SK-N-SH (cell line): Measurements from ENCODE around the gene DHRS4. TPM values are rescaled to one million over a fixed set of nuclear protein-coding genes. Genes with fewer than 3 reads are reported as not detected.

Experiments used
- CTCF ChIA-PET: fragments of 300-600, 350-600 bp; formaldehyde crosslinking; extraction: SDS; loops from one replicate; lab custom pipeline; 2021; lab: Yijun Ruan, JAX
- POLR2A ChIA-PET: fragments of 350-600 bp; sonication (Branson Sonifier 250); formaldehyde crosslinking; extraction: SDS; loops from one replicate; lab custom pipeline; 2020; ENCODE audit warnings: antibody characterized with exemption, inconsistent platforms; lab: Yijun Ruan, JAX
- DNase-seq: peaks from one replicate; pipeline ENCODE4 v3.0.0; 2012
- H2AFZ ChIP-seq: fragments of 200-600 bp; sonication (generic); 2 replicates; pipeline ENCODE4 v1.8.1; 2016; ENCODE audit warnings: antibody characterized with exemption, mild to moderate bottlenecking, low read depth
- H3F3A ChIP-seq: fragments of 200-600 bp; sonication (generic); replicated peaks from 2 replicates; pipeline ENCODE3; 2016; ENCODE audit warnings: antibody characterized with exemption, mild to moderate bottlenecking; ENCODE audit not compliant: insufficient read depth
- H3K27ac ChIP-seq, 2 experiments: fragments of 200-500 bp in 1 of 2; fragments of 200-600 bp in 1 of 2; sonication (Bioruptor generic) in 1 of 2; sonication (generic), shearing (Covaris generic) in 1 of 2; 2 replicates each; pipeline versions ENCODE4 v1.5.1 to v1.6.1; 2014 to 2016; ENCODE audit warnings: low read depth in 2 of 2, inconsistent platforms in 1 of 2, low read length in 1 of 2, mild to moderate bottlenecking in 1 of 2, mixed read lengths in 1 of 2
- H3K27me3 ChIP-seq: fragments of 200-600 bp; sonication (generic), shearing (Covaris generic); 2 replicates; pipeline ENCODE4 v1.6.1; 2016; ENCODE audit warnings: mixed run types; ENCODE audit not compliant: insufficient read depth
- H3K36me3 ChIP-seq, 2 experiments: fragments of 200-500 bp in 1 of 2; fragments of 200-600 bp in 1 of 2; sonication (Bioruptor generic) in 1 of 2; sonication (generic) in 1 of 2; replicated peaks in 1 of 2; 2 replicates each; pipeline versions ENCODE3 to v1.5.1; 2014 to 2016; ENCODE audit warnings: low read length in 1 of 2, mild to moderate bottlenecking in 1 of 2; ENCODE audit not compliant: insufficient read depth in 2 of 2, control insufficient read depth in 1 of 2
- H3K4me1 ChIP-seq, 2 experiments: fragments of 200-500 bp in 1 of 2; fragments of 200-600 bp in 1 of 2; sonication (Bioruptor generic) in 1 of 2; sonication (generic), shearing (Covaris generic) in 1 of 2; 2 replicates each; pipeline versions ENCODE4 v1.5.1 to v1.6.1; 2014 to 2016; ENCODE audit warnings: low read depth in 1 of 2, low read length in 1 of 2, mixed run types in 1 of 2; ENCODE audit not compliant: insufficient read depth in 2 of 2, control insufficient read depth in 1 of 2
- H3K4me2 ChIP-seq: fragments of 200-600 bp; sonication (generic), shearing (Covaris generic); 2 replicates; pipeline ENCODE4 v1.6.1; 2017; ENCODE audit warnings: mixed run types
- H3K4me3 ChIP-seq, 2 experiments: fragments of 200-500 bp in 1 of 2; fragments of 200-600 bp in 1 of 2; sonication (Bioruptor generic) in 1 of 2; sonication (generic), shearing (Covaris generic) in 1 of 2; 2 replicates each; pipeline versions ENCODE4 v1.5.1 to v1.8.1; 2014 to 2016; ENCODE audit warnings: low read depth in 2 of 2, inconsistent platforms in 1 of 2, low read length in 1 of 2, mild to moderate bottlenecking in 1 of 2, mixed read lengths in 1 of 2, moderate library complexity in 1 of 2
- H3K79me2 ChIP-seq: fragments of 200-600 bp; sonication (generic); 2 replicates; pipeline ENCODE4 v1.8.1; 2017; ENCODE audit warnings: mild to moderate bottlenecking; ENCODE audit not compliant: insufficient read depth
- H3K9ac ChIP-seq: fragments of 200-600 bp; sonication (generic); 2 replicates; pipeline ENCODE4 v1.6.1; 2017; ENCODE audit warnings: mixed run types
- H3K9me2 ChIP-seq: fragments of 200-600 bp; sonication (generic); 2 replicates; pipeline ENCODE4 v1.6.1; 2017; ENCODE audit warnings: mixed run types
- H3K9me3 ChIP-seq: fragments of 200-600 bp; sonication (generic); 2 replicates; pipeline ENCODE4 v1.6.1; 2017; ENCODE audit warnings: mixed run types, mild to moderate bottlenecking, moderate library complexity
- H4K20me1 ChIP-seq: fragments of 200-600 bp; sonication (generic); 2 replicates; pipeline ENCODE4 v1.6.1; 2017; ENCODE audit warnings: mild to moderate bottlenecking, mixed run types; ENCODE audit not compliant: insufficient read depth
- ELF1 ChIP-seq: IDR thresholded peaks from 2 replicates; pipeline ENCODE4 v1.4.0; 2012
- EZH2phosphoT487 ChIP-seq: fragments of 200-600 bp; sonication (generic); IDR thresholded peaks from 2 replicates; pipeline ENCODE4 v1.6.1; 2017; ENCODE audit warnings: low read depth, mixed run types, mild to moderate bottlenecking, antibody characterized with exemption, moderate library complexity, borderline replicate concordance
- FOSL2 ChIP-seq: IDR thresholded peaks from 2 replicates; pipeline ENCODE4 v1.4.0; 2012; ENCODE audit warnings: low read depth, mild to moderate bottlenecking, moderate library complexity, borderline replicate concordance
- FOXJ3 ChIP-seq: sonication (generic); formaldehyde crosslinking; IDR thresholded peaks from 2 replicates; pipeline ENCODE4 v1.5.1; 2020; ENCODE audit warnings: mild to moderate bottlenecking, missing genetic modification reagents
- FOXM1 ChIP-seq: IDR thresholded peaks from 2 replicates; pipeline ENCODE4 v1.4.0; 2012; ENCODE audit warnings: low read depth, mild to moderate bottlenecking
- GABPA ChIP-seq: IDR thresholded peaks from 2 replicates; pipeline ENCODE4 v1.4.0; 2012; ENCODE audit warnings: low read depth, mild to moderate bottlenecking
- GATA2 ChIP-seq: sonication (generic); formaldehyde crosslinking; IDR thresholded peaks from 2 replicates; pipeline ENCODE4 v1.5.0; 2020; ENCODE audit warnings: mild to moderate bottlenecking, missing genetic modification reagents
- JUND ChIP-seq: IDR thresholded peaks from 2 replicates; pipeline ENCODE4 v1.4.0; 2012
- MEF2A ChIP-seq: IDR thresholded peaks from 2 replicates; pipeline ENCODE4 v1.4.0; 2012; ENCODE audit warnings: low read depth, borderline replicate concordance
- NFIC ChIP-seq: IDR thresholded peaks from 2 replicates; pipeline ENCODE4 v1.4.0; 2012; ENCODE audit warnings: borderline replicate concordance
- NRF1 ChIP-seq: IDR thresholded peaks from 2 replicates; pipeline ENCODE4 v1.6.1; 2012; ENCODE audit warnings: low read depth, mild to moderate bottlenecking, low read length
- POLR2AphosphoS5 ChIP-seq: IDR thresholded peaks from 2 replicates; pipeline ENCODE4 v1.6.1; 2012; ENCODE audit warnings: low read depth, low read length
- RCOR1 ChIP-seq: fragments of 150-350 bp; IDR thresholded peaks from 2 replicates; pipeline ENCODE4 v1.6.1; 2017; ENCODE audit warnings: antibody characterized with exemption, low read length
- SIN3A ChIP-seq: IDR thresholded peaks from 2 replicates; pipeline ENCODE4 v1.6.1; 2012; ENCODE audit warnings: low read depth, mild to moderate bottlenecking, low read length, moderate library complexity, borderline replicate concordance
- SMC3 ChIP-seq: IDR thresholded peaks from 2 replicates; pipeline ENCODE4 v1.6.1; 2012; ENCODE audit warnings: low read depth, low read length, improper control_type of control experiment
- TAF1 ChIP-seq: IDR thresholded peaks from 2 replicates; pipeline ENCODE4 v1.6.1; 2012; ENCODE audit warnings: low read depth, mild to moderate bottlenecking, low read length, moderate library complexity, borderline replicate concordance
- TCF12 ChIP-seq: IDR thresholded peaks from 2 replicates; pipeline ENCODE4 v1.4.0; 2012
- USF2 ChIP-seq: fragments of 150-350 bp; IDR thresholded peaks from 2 replicates; pipeline ENCODE4 v1.6.1; 2017; ENCODE audit warnings: antibody characterized with exemption, low read length, low read depth, borderline replicate concordance
- YY1 ChIP-seq: IDR thresholded peaks from 2 replicates; pipeline ENCODE4 v1.4.0; 2012; ENCODE audit warnings: low read depth, mild to moderate bottlenecking
- WGBS: methylation state at CpG from one replicate; pipeline ENCODE4 v1.1.6; 2017; ENCODE audit warnings: low lambda C conversion rate; 5-methylcytosine and 5-hydroxymethylcytosine counted together
- polyA plus RNA-seq, 3 experiments: library from polyadenylated mRNA; depleted of rRNA; stranded (reverse); fragments of >200 nt; gene quantifications; 2 replicates each; pipeline ENCODE4 v1.2.3, GENCODE V29; 2012
- TF ChIP-seq, protein P1 (sequence below): IDR thresholded peaks from 2 replicates; pipeline ENCODE4 v1.4.0; 2012; ENCODE audit warnings: low read depth, borderline replicate concordance
- TF ChIP-seq, protein P2 (sequence below): IDR thresholded peaks from 2 replicates; pipeline ENCODE4 v1.4.0; 2012; ENCODE audit warnings: low read depth
- TF ChIP-seq, protein P3 (sequence below): IDR thresholded peaks from 2 replicates; pipeline ENCODE4 v1.6.1; 2012; ENCODE audit warnings: mild to moderate bottlenecking, low read depth, low read length, moderate library complexity

Gene DHRS4
- polyA plus RNA-seq, 1 of the 3 experiments (the other 2 are of a cell fraction) = 50.5 TPM

DNA sequence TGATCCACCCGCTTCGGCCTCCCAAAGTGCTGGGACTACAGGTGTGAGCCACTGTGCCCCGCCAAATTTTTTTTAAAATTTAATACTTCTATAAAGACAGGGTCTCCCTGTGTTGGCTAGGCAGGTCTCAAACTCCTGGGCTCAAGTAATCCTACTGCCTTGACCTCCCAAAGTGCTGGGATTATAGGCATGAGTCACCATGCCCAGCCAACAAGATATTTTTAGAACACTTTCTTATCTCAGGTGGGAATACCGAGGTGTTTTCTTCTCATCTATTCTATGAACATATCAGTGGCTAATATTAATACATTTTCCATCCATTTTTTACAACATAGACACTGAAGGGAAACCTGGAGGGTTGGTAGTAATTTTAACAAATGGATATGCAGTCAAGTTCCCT is 38.0 kb upstream of the DHRS4 start:
- 60% methylated on average over 4 of the region's 4 CpGs for WGBS
- H3F3A ChIP-seq = no peaks in the 10 kb centered on the region

DNA sequence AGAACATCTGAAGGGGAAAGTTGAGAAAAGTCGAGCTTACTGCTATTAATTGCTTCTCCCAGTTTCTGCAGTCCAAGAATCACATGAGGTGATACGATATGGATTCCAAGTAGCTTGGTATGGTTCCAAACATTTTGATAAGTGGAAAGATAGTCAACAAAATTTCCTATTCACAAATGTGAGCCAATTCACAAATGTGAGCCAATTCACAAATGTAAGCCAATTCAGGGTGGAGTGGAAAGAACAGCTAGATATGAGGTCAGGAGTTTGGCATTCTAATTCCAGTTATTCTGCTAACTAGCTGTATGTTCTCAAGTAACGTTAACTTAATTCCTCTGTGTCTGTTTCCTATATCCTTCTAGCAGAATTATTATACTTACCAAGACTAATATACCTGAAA is 37.6 kb upstream of the DHRS4 start:
- TF ChIP-seq, protein P1, sequence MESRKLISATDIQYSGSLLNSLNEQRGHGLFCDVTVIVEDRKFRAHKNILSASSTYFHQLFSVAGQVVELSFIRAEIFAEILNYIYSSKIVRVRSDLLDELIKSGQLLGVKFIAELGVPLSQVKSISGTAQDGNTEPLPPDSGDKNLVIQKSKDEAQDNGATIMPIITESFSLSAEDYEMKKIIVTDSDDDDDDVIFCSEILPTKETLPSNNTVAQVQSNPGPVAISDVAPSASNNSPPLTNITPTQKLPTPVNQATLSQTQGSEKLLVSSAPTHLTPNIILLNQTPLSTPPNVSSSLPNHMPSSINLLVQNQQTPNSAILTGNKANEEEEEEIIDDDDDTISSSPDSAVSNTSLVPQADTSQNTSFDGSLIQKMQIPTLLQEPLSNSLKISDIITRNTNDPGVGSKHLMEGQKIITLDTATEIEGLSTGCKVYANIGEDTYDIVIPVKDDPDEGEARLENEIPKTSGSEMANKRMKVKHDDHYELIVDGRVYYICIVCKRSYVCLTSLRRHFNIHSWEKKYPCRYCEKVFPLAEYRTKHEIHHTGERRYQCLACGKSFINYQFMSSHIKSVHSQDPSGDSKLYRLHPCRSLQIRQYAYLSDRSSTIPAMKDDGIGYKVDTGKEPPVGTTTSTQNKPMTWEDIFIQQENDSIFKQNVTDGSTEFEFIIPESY = no peak
- no peak for TF ChIP-seq SMC3
- no peak for TF ChIP-seq GATA2 (CRISPR knock-in tag)
- no peak for TF ChIP-seq POLR2AphosphoS5
- no peak for TF ChIP-seq GABPA
- no peak for TF ChIP-seq MEF2A
- no peak for TF ChIP-seq NRF1
- no peak for TF ChIP-seq ELF1
- TF ChIP-seq JUND = no peak
- no peak for TF ChIP-seq FOXM1
- no peak for TF ChIP-seq FOSL2
- TF ChIP-seq SIN3A = no peak
- no peak for TF ChIP-seq YY1
- no peak for TF ChIP-seq NFIC
- no peak for TF ChIP-seq TCF12
- no peak for TF ChIP-seq FOXJ3 (CRISPR knock-in tag)
- TF ChIP-seq, protein P2, sequence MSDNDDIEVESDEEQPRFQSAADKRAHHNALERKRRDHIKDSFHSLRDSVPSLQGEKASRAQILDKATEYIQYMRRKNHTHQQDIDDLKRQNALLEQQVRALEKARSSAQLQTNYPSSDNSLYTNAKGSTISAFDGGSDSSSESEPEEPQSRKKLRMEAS = no peak
- TF ChIP-seq RCOR1 = no peak
- TF ChIP-seq USF2 = no peak
- TF ChIP-seq TAF1 = no peak
- no peak for DNase-seq
- ChIA-PET POLR2A (no interaction called here), CTCF (interaction anchor here (0.6 to 3.0 kb wide), 3 partner anchors 13 to 284 kb away, joined by 3 to 13 read pairs (median 3); no protein-coding TSS in a partner anchor)
- Histone ChIP-seq H3F3A (no peaks in the 10 kb centered on the region), H3K36me3 (no peaks in the 10 kb centered on the region), H3K9ac (no peak overlapping the region), H3K4me2 (no peak overlapping the region), H3K27ac (no peak overlapping the region), H3K4me1 (no peaks in the 10 kb centered on the region), H3K79me2 (no peaks in the 10 kb centered on the region), H2AFZ (no peak overlapping the region), H3K9me3 (no peaks in the 10 kb centered on the region), H3K4me3 (no peak overlapping the region), H4K20me1 (no peaks in the 10 kb centered on the region), H3K27me3 (no peaks in the 10 kb centered on the region), H3K9me2 (no peaks in the 10 kb centered on the region)
- WGBS = 30% methylated on average over 3 of the region's 3 CpGs

More for the DNA sequence above, 38.0 kb upstream of the DHRS4 start:
- DNase-seq = no peak
- H3K4me3 ChIP-seq = no peak overlapping the region
- H3K9me2 ChIP-seq = no peaks in the 10 kb centered on the region
- TF ChIP-seq, protein P3, sequence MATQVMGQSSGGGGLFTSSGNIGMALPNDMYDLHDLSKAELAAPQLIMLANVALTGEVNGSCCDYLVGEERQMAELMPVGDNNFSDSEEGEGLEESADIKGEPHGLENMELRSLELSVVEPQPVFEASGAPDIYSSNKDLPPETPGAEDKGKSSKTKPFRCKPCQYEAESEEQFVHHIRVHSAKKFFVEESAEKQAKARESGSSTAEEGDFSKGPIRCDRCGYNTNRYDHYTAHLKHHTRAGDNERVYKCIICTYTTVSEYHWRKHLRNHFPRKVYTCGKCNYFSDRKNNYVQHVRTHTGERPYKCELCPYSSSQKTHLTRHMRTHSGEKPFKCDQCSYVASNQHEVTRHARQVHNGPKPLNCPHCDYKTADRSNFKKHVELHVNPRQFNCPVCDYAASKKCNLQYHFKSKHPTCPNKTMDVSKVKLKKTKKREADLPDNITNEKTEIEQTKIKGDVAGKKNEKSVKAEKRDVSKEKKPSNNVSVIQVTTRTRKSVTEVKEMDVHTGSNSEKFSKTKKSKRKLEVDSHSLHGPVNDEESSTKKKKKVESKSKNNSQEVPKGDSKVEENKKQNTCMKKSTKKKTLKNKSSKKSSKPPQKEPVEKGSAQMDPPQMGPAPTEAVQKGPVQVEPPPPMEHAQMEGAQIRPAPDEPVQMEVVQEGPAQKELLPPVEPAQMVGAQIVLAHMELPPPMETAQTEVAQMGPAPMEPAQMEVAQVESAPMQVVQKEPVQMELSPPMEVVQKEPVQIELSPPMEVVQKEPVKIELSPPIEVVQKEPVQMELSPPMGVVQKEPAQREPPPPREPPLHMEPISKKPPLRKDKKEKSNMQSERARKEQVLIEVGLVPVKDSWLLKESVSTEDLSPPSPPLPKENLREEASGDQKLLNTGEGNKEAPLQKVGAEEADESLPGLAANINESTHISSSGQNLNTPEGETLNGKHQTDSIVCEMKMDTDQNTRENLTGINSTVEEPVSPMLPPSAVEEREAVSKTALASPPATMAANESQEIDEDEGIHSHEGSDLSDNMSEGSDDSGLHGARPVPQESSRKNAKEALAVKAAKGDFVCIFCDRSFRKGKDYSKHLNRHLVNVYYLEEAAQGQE = no peak
- TF ChIP-seq EZH2phosphoT487 = no peak
- H3K9me3 ChIP-seq = no peaks in the 10 kb centered on the region
- no peak overlapping the region for H2AFZ ChIP-seq
- H3K9ac ChIP-seq = no peak overlapping the region
- H4K20me1 ChIP-seq = no peaks in the 10 kb centered on the region
- no peaks in the 10 kb centered on the region for H3K4me1 ChIP-seq
- H3K79me2 ChIP-seq = no peaks in the 10 kb centered on the region
- no peak overlapping the region for H3K27ac ChIP-seq
- CTCF ChIA-PET = interaction anchor here (0.6 to 3.0 kb wide), 3 partner anchors 14 to 283 kb away, joined by 3 to 13 read pairs (median 3); no protein-coding TSS in a partner anchor
- no peak overlapping the region for H3K4me2 ChIP-seq
- H3K27me3 ChIP-seq = no peaks in the 10 kb centered on the region
- POLR2A ChIA-PET = no interaction called here
- H3K36me3 ChIP-seq = no peaks in the 10 kb centered on the region
